Left colon (tissue), 2 donors: Measurements from ENCODE around the gene PRDM15. TPM values are rescaled to one million over a fixed set of nuclear protein-coding genes. Genes with fewer than 3 reads are reported as not detected.
A peak's percentile ranks its signal among the peaks of the same experiment; 100 is the strongest.

ENCODE experiments used
- ATAC-seq: fragments of 200-7000 bp; cut with Tn5 transposase; one replicate; pipeline ENCODE4 v1.9.1; 2020; ENCODE audit warnings: mild to moderate bottlenecking, moderate library complexity
- DNase-seq, 2 donors: peaks; one replicate each; pipeline ENCODE4 v3.0.0-alpha.2; 2020
- intact Hi-C, 2 donors: fragments of 100-400 bp; cut with DNase I in 1 of 2; cut with micrococcal nuclease in 1 of 2; formaldehyde crosslinking; loops; one replicate each; pipeline versions ENCODE4 v1.11.2 to v1.14.0; 2022; cut with DNase I, micrococcal nuclease
- total RNA-seq, 2 donors: library from RNA; stranded (reverse); fragmentation: NEBNext Ultra II Directional; extraction: Animal tissue kit (Norgen Biotek cat#: 25700); gene quantifications; one replicate each; pipeline ENCODE4 v1.2.1, GENCODE V29; 2021
- donor health status: DM: no; HTN: no; CAD: no.
- donor health status: DM: yes; HTN: yes; CAD: no.

PRDM15 gene
- total RNA-seq, 2 donors from 2014 or later = 5.1 to 7.8 TPM

- ATAC-seq = peak; percentile 66
- intact Hi-C loops = loop anchor here (5.0 to 10.0 kb wide), 2 partner anchors 164 to 167 kb away; no protein-coding TSS in a partner anchor
- DNase-seq = peak; percentile 47 to 66
These were observed 100.1 kb downstream of the PRDM15 start for GRCh38 chr21:41778930-41779600.

GRCh38 chr21:41777951-41778815, 101.0 kb downstream of the PRDM15 start:
- intact Hi-C loops = loop anchor here (5.0 to 10.0 kb wide), 2 partner anchors 163 to 166 kb away; no protein-coding TSS in a partner anchor
- ATAC-seq (peak; percentile 75), DNase-seq (peak; percentile 79 to 90)

DNA sequence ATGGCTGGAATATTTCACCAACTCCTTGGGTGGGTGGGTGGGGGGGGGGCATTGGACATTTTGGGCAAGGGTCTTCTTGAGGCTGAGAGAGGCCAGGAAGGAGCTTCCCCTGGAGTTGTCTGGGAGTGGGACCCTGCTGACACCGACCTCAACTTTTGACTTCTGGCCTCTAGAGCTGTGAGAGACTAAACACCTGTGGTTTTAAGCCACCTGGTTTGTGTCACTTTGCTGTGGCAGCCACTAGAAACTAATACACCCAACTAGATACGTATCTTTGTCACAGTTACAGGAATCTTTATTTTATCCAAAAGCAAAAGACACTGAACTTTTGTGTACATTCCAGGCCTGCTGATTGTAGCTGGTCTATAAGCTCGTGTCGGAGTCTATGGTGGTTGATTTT, 102.4 kb downstream of the PRDM15 start:
- ATAC-seq (no peak), DNase-seq (no peak)

DNA sequence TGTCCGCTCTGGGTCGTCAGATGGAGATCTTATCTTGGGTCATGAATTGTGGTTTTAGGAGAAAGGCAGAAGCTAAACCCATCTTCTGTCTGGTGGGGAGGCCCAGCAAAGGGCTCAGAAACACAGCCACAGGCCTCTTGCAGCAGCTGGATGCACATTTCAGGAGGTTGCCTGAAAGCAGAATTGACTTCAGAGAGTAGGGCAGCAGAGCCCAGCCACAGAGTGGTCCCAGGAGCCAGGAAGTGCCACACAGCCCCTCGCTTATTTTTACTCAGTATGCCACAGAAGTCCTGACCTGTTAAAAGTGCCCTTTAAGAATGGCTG, 104.0 kb downstream of the PRDM15 start:
- intact Hi-C loops = loop anchor here (5.0 to 10.0 kb wide), 2 partner anchors 160 to 163 kb away; no protein-coding TSS in a partner anchor
- DNase-seq = no peak
- ATAC-seq = no peak

More for the DNA sequence above, 102.4 kb downstream of the PRDM15 start:
- intact Hi-C loops = loop anchor here (5.0 to 10.0 kb wide), 2 partner anchors 162 to 164 kb away; no protein-coding TSS in a partner anchor

- DNase-seq (no peak), ATAC-seq (no peak)
- intact Hi-C loops = loop anchor here (5.0 to 10.0 kb wide), 2 partner anchors 160 to 162 kb away; no protein-coding TSS in a partner anchor
These were observed 104.5 kb downstream of the PRDM15 start for GRCh38 chr21:41774467-41775148.

DNA sequence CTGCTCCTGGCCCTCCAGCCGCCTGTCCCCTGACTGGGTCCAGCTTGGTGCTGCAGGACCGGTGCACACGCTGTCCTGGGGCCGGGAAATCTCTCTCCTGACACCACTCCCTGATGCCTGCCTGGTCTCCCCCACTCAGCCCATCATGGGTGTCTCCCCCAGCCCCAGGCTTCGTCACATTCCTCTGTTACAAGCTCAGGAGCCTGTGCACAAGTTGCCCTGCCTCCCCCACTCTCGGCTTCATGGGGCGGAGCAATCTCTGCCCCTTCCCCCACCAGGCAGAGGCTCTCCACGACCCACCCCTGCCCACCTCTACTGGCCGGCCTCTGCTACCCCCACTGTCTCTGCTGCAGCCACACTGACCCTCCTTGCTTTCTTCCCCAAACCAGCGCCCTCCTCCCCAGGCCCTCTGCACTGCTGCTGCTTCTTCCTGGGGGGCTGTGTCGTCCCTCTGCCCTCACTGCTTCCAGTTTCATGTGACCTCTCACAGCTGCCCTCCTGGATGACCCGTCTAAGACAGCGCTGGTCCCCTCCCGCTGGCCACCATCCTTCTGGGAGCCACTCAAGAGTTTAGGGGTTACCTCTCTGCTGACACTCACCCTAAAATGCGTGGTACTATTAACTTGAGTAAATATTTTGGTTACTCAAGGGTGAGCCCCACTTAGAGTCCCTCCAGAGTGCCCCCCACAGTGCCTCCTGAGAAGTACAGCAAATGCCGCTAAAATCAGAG, 106.6 kb downstream of the PRDM15 start:
- intact Hi-C loops = loop anchor here in 1 of 2 donors (10.0 kb wide), 1 partner anchor 158 kb away; no protein-coding TSS in a partner anchor
- DNase-seq (peak in 1 of 2 donors; percentile 21), ATAC-seq (no peak)

DNA sequence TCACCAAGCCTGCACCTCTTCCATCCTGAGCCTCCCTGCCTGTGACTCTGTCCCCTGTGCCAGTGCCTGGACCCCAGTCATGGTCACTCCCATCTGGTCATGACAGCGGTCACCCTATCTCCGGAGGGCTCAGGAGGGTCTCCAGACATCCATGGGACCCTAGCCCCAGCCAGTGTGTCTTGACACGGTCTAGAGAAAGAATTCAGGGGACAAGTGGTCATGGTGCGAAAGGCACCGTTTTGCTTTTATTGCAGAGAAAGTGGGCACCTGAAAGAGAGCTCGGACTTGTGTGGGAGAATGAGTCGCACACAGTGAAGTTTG, 107.6 kb downstream of the PRDM15 start:
- DNase-seq = peak in 1 of 2 donors; percentile 14
- ATAC-seq = no peak
- intact Hi-C loops = loop anchor here in 1 of 2 donors (10.0 kb wide), 1 partner anchor 157 kb away; no protein-coding TSS in a partner anchor

DNA sequence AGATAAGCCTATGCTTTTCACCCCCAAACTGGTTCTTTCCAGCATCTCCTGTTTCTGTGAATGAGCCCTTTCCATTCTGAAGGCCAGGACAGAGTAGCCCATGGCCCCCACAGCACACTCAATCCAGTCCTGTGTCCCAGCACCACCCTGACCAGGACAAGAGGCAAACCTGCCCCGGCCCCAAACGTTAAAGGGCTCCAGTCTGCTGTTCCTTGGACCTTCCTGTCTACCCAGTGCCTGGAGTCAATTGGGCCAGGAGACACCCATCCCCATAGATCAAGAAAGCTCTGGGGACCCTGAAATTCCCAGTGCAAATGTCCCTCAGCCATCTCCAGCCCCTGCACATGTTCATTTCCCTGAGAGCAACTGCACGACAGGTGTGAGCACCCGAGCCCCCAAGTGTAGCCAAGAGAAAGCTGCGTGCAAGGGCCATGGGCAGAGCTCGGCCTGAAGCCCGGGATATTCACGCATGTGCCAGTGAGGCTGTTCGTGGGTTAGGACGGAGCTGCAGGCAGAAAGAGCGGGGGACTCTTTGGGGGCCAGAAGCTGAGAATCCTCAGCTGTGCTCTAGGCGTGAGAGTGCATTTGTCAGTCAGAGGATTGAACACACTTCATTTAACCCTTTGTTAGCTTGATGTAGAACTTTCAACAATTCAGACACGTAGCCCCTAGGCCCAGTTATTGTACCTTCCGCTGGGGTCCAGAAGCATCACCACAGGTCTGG, 108.1 kb downstream of the PRDM15 start:
- peak in 1 of 2 donors; percentile 16 for DNase-seq
- intact Hi-C loops = loop anchor here in 1 of 2 donors (10.0 kb wide), 1 partner anchor 156 kb away; no protein-coding TSS in a partner anchor
- no peak for ATAC-seq

DNA sequence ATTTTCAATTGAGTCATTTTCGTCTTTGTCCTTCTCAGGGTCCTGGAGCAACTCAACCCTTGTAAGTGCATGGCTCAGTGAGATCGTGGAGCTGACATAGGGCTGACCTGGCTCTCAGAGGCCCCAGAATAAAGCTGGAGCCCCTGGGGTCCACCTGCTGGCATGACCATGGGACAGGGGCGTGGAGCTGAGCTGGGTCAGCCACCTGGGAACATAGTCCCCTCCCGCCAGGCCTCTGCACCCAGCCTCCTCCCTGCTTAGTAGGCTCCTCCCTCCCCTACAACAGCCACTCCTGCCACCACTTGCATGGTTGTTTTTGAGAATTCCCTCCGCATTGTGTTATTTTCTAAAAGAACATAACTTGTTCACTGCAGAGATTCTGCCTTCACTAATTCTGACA, 109.2 kb downstream of the PRDM15 start:
- intact Hi-C loops = loop anchor here in 1 of 2 donors (10.0 kb wide), 1 partner anchor 155 kb away; no protein-coding TSS in a partner anchor
- DNase-seq (no peak), ATAC-seq (no peak)

GRCh38 chr21:41769521-41769920, 109.6 kb downstream of the PRDM15 start:
- intact Hi-C loops = no loop called here
- ATAC-seq = no peak

DNA sequence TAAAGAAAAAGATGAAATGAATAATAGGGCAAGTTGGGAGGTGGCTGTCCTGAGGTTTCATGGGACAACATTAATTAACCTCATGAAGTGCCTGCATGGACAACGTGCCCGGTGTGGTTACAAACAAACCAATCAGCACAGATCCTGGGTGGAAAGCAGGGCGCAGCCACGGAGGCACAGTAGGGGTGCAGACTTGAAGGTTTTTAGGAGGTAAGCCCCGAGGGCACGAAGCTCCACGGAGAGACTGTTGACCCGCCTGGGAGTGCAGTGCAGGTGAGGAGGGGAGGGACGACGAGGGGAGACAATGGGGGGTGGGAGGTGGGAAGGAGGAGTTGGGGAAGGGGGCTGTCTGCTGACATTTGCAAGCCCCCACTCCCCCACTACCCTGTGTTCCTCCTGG, 110.0 kb downstream of the PRDM15 start:
- ATAC-seq = peak; percentile 13
- intact Hi-C loops = no loop called here
- DNase-seq = no peak

More at GRCh38 chr21:41769521-41769920, 109.6 kb downstream of the PRDM15 start:
- no peak for DNase-seq

DNA sequence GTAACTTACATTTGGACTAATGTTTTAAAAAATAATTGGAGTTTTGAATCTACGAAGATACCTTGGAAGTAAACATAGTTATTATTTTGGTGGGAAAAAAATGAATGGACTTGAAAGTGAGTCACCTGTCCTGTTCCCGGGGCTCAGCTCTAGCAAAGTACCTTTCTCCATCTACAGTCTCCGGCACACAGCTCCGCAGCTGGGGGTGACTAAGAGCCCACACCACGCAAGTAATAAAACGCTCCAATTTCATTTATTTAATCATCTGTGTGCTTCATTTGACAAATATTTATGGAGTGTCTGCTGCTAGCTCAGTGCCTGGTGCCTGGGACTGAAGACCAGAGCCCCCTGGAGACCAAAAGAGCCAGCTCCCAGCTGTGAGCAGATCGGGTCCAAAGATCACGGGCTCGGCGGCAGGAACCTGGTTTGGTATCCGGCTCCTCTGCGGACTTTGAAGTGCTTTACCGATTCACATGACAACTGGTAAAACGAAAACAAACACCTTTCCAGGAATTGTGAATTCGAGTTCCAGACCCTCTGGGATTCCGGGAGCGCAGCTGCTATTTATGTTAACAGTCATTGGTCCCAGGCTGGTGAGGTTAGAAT, 110.6 kb downstream of the PRDM15 start:
- peak; percentile 70 for ATAC-seq
- peak; percentile 84 to 88 for DNase-seq
- intact Hi-C loops = no loop called here

GRCh38 chr21:41767606-41768436, 111.3 kb downstream of the PRDM15 start:
- ATAC-seq (no peak), DNase-seq (peak; percentile 27 to 44)
- intact Hi-C loops = no loop called here

DNA sequence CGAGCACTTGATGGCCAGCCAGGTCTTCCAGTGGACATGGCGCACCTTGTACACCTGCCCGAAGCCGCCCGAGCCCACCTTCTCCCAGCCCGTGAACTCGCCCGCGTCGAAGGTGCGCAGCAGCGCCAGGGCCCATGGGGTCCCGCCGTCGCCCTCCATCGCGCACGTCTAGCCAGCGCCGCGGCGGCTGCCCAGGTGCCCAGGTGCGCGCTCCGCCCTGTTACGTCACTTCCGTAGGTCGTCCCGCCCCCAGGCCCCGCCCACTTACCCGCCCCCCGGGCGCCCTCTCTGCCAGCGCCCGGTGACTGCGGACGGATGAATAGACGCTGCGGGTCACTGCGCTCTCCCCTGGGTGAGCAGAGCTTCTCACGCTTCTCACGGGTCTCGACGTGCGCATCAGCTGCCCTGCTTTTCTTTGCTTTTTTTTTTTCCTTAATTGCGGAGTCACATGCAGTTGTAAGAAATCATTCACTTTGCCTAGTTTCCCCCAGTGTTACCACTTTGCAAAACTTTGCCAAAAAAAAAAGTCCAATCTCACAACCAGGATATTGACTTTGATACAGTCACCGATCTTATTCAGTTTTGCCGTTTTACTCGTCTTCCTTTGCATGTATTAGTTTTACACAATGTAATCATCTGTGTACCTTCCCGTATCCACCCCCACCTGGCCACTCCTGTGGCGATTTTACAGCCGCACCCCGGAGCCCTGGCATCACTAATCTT, 112.1 kb downstream of the PRDM15 start, which contains the start of gene RIPK4:
RIPK4 (minus strand) TSS at position 170 of the 723 bp plus-strand sequence; CDS start at position 159, 11 bp downstream.
- intact Hi-C loops = no loop called here
- peak; percentile 83 to 90 for DNase-seq
- peak; percentile 82 for ATAC-seq

DNA sequence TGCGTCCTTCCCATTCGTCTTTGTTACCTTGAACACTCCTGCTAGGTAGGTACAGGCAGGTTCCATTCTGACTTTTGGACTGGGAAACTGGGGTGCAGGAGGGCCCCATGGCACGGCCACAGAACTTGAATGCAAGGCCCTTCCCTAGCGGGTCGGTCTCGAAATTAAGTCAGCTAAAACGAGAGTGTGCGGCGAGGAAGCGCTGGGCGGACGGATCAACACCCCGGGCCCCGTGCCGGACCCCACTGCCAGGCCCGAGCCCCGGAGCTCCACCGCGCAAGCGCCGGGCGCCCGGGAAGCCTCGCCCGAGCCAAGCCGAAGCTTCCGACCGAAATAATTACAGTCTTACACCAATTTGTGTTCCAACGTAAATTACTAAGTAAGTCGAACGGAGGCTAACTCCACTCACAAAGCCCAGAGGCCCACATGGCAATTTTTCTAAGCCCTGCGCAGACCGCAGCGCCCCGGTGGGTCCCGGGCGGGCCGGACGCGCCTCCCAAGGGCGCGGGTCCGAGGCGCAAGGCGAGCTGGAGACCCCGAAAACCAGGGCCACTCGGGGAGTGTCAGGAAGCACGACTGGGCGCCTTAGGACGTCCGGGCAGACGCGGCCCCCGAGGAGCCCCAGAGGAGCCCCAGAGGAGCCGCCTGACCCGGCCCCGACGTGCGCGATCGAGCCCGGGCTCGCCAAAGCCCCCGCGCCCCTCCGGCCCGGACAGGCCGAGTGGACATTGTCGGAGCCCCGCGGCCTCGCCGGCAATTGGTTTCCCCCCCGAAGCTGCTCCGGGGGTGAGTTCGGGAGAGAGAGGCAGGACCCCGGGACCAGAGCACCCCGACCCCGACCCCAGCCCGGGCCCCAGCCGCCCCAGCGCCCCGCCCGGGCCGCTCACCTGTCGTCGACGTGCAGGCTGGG, 112.9 kb downstream of the PRDM15 start:
- DNase-seq (peak in 1 of 2 donors; percentile 31), ATAC-seq (peak; percentile 26)
- intact Hi-C loops = no loop called here
